Astrocyte of the cerebellum (primary cell): ENCODE data around the gene TMEM171.

ENCODE experiments used
- DNase-seq: peaks from one replicate; pipeline ENCODE4 v3.0.0-alpha.2; 2011; ENCODE audit warnings: low read depth
- H3K4me3 ChIP-seq: 2 replicates; pipeline ENCODE4 v1.5.1; 2011; ENCODE audit warnings: mild to moderate bottlenecking, low read depth, low read length, moderate library complexity
- in situ Hi-C: cut with HindIII; loops from 2 replicates; pipeline ENCODE4 v1.10.0; 2017; ENCODE audit warnings: low sequenced_read_pairs
- TF ChIP-seq, protein P1 (sequence below): IDR thresholded peaks from 2 replicates; pipeline ENCODE4 v1.5.1; 2012; ENCODE audit warnings: low read length, low read depth, moderate library complexity, mild to moderate bottlenecking; ENCODE audit errors: missing control alignments

Gene TMEM171

GRCh38 chr5:73171495-73171894 lies 51.1 kb downstream of the TMEM171 start:
- H3K4me3 ChIP-seq = no peak overlapping the region
- TF ChIP-seq, protein P1, sequence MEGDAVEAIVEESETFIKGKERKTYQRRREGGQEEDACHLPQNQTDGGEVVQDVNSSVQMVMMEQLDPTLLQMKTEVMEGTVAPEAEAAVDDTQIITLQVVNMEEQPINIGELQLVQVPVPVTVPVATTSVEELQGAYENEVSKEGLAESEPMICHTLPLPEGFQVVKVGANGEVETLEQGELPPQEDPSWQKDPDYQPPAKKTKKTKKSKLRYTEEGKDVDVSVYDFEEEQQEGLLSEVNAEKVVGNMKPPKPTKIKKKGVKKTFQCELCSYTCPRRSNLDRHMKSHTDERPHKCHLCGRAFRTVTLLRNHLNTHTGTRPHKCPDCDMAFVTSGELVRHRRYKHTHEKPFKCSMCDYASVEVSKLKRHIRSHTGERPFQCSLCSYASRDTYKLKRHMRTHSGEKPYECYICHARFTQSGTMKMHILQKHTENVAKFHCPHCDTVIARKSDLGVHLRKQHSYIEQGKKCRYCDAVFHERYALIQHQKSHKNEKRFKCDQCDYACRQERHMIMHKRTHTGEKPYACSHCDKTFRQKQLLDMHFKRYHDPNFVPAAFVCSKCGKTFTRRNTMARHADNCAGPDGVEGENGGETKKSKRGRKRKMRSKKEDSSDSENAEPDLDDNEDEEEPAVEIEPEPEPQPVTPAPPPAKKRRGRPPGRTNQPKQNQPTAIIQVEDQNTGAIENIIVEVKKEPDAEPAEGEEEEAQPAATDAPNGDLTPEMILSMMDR = no peak
- in situ Hi-C loops = no loop called here
- DNase-seq = no peak

- in situ Hi-C loops = no loop called here
- no peak for DNase-seq
Measured at GRCh38 chr5:73172951-73173350, 52.6 kb downstream of the TMEM171 start, which contains the start of gene TMEM174. Gene TMEM174 (plus strand): TSS chr5:73173193. CDS start chr5:73173244, 51 bp downstream.

DNA sequence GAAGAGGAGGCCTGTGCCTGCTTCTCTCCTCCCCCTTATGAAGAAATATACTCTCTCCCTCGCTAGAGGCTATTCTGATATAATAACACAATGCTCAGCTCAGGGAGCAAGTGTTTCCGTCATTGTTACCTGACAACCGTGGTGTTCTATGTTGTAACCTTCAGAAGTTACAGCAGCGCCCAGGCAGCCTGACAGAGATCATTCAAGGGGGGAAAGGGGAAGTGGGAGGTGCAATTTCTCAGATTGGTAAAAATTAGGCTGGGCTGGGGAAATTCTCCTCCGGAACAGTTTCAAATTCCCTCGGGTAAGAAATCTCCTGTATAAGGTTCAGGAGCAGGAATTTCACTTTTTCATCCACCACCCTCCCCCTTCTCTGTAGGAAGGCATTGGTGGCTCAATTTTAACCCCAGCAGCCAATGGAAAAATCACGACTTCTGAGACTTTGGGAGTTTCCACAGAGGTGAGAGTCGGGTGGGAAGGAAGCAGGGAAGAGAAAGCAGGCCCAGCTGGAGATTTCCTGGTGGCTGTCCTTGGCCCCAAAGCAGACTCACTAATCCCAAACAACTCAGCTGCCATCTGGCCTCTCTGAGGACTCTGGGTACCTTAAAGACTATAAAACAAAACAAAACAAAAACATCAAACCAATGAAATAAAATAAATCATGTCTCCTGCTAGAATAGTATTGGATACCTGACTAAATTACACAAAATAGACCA lies 53.9 kb downstream of the TMEM171 start:
- no peak for DNase-seq
- in situ Hi-C loops = no loop called here
- no peak overlapping the region for H3K4me3 ChIP-seq
- TF ChIP-seq, protein P1 = no peak

More at GRCh38 chr5:73172951-73173350, 52.6 kb downstream of the TMEM171 start, which contains the start of gene TMEM174:
- TF ChIP-seq, protein P1 = no peak
- no peak within 1 kb of the TSS for H3K4me3 ChIP-seq

DNA sequence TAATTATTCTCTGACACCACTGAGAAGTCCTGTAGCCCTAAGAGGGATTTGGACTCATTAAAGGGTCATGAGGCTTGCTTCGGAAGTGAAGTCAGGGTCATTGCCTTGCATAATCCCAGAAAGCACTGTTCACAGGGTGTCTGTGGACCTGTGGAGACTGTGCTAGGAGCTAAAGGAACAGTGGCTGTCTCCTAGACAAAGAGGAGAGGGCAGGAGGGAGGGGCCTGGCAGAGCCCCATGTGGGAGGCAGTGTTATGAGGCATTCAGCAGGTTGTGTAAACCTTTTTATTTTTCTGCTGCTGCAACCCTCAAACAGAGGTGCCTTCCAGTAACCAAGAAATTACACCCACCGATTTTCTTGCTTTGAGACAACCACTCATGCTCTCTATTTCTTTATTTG lies 55.9 kb downstream of the TMEM171 start:
- no peak overlapping the region for H3K4me3 ChIP-seq
- TF ChIP-seq, protein P1 = no peak
- in situ Hi-C loops = no loop called here
- DNase-seq = no peak

GRCh38 chr5:73178265-73178664 lies 57.9 kb downstream of the TMEM171 start:
- no peak for DNase-seq
- in situ Hi-C loops = no loop called here
- no peak overlapping the region for H3K4me3 ChIP-seq
- TF ChIP-seq, protein P1 = no peak

DNA sequence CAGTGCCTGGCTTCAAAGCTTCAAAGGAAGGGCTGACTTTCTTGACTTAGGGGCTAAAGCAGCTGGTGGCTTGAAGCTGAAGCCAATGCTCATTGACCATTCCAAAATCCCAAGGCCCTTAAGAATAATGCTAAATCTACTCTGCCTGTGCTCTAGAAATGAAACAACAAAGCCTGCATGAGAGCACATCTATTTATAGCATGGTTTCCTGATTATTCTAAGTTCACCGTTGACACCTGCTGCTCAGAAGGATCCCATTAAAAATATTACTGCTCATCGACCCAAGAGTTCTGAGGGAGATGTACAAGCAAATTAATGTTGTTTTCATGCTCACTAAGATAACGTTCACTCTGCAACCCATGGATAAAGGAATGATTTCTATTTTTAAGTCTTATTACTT lies 59.4 kb downstream of the TMEM171 start:
- no peak for DNase-seq
- no peak overlapping the region for H3K4me3 ChIP-seq
- in situ Hi-C loops = no loop called here
- TF ChIP-seq, protein P1 = no peak

DNA sequence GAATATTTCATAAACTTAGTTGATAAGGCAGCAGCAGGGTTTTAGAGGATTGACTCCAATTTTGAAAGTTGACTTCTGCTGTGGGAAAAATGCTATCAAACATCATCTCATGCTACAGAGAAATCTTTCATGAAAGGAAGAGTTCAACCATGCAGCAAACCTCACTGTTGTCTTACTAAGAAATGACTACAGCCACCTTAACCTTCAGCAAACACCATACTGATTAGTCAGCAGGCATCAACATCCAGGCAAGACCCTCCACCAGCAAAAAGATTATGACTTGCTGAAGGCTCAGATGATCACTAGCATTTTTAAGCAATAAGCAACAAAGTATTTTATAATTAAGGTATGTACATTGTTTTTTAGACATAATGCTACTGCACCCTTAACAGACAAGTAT lies 60.2 kb downstream of the TMEM171 start:
- peak; percentile 26 for DNase-seq

More for the DNA sequence above, 60.2 kb downstream of the TMEM171 start:
- no peak overlapping the region for H3K4me3 ChIP-seq
- in situ Hi-C loops = no loop called here
- TF ChIP-seq, protein P1 = no peak
